Measurements from ENCODE around the gene ISL2.

GRCh38 chr15:76376816-76377215 lies 40.2 kb downstream of the ISL2 start:
- TF ChIP-seq POLR2AphosphoS5 (IDR thresholded peaks at IDR 0.05), result no peak
- TF ChIP-seq, protein P1, sequence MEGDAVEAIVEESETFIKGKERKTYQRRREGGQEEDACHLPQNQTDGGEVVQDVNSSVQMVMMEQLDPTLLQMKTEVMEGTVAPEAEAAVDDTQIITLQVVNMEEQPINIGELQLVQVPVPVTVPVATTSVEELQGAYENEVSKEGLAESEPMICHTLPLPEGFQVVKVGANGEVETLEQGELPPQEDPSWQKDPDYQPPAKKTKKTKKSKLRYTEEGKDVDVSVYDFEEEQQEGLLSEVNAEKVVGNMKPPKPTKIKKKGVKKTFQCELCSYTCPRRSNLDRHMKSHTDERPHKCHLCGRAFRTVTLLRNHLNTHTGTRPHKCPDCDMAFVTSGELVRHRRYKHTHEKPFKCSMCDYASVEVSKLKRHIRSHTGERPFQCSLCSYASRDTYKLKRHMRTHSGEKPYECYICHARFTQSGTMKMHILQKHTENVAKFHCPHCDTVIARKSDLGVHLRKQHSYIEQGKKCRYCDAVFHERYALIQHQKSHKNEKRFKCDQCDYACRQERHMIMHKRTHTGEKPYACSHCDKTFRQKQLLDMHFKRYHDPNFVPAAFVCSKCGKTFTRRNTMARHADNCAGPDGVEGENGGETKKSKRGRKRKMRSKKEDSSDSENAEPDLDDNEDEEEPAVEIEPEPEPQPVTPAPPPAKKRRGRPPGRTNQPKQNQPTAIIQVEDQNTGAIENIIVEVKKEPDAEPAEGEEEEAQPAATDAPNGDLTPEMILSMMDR (IDR thresholded peaks at IDR 0.05), result no peak
